HG02763 (cell line): ENCODE data around the gene VIPR2.

Experiments
- ATAC-seq: cut with Tn5 transposase; IDR thresholded peaks from one replicate; pipeline ENCODE4 v1.9.1; 2021; ENCODE audit warnings: mild to moderate bottlenecking, moderate library complexity; ENCODE audit not compliant: unreplicated experiment

Gene VIPR2

GRCh38 chr7:159030490-159031134, 114.1 kb downstream of the VIPR2 start:
- ATAC-seq = no peak

GRCh38 chr7:159028508-159029401, 115.9 kb downstream of the VIPR2 start:
- ATAC-seq = no peak

GRCh38 chr7:159027789-159028507, 116.7 kb downstream of the VIPR2 start:
- no peak for ATAC-seq

GRCh38 chr7:159027056-159027788, 117.4 kb downstream of the VIPR2 start:
- ATAC-seq = no peak

- no peak for ATAC-seq
These were observed 118.2 kb downstream of the VIPR2 start for GRCh38 chr7:159026271-159027055.

GRCh38 chr7:159025161-159025779, 119.4 kb downstream of the VIPR2 start:
- ATAC-seq = no peak

- ATAC-seq = no peak
These were observed 120.3 kb downstream of the VIPR2 start for GRCh38 chr7:159024280-159024951.

GRCh38 chr7:159023746-159024145, 120.9 kb downstream of the VIPR2 start:
- no peak for ATAC-seq

- ATAC-seq = no peak
These were observed 121.5 kb downstream of the VIPR2 start for GRCh38 chr7:159023206-159023605.

- no peak for ATAC-seq
These were observed 122.3 kb downstream of the VIPR2 start for GRCh38 chr7:159022238-159022993.

- no peak for ATAC-seq
These were observed 123.7 kb downstream of the VIPR2 start for GRCh38 chr7:159020987-159021386.

- ATAC-seq = no peak
These were observed 125.6 kb downstream of the VIPR2 start for GRCh38 chr7:159019111-159019510.

- ATAC-seq = no peak
These were observed 126.9 kb downstream of the VIPR2 start for GRCh38 chr7:159017741-159018140.

GRCh38 chr7:159017210-159017609, 127.5 kb downstream of the VIPR2 start:
- ATAC-seq = no peak

- ATAC-seq = no peak
These were observed 128.1 kb downstream of the VIPR2 start for GRCh38 chr7:159016591-159016990.

GRCh38 chr7:159015454-159016410, 128.9 kb downstream of the VIPR2 start:
- ATAC-seq = no peak

- no peak for ATAC-seq
These were observed 129.6 kb downstream of the VIPR2 start for GRCh38 chr7:159015081-159015453.
